Spleen (tissue), 7 donors: ENCODE data around the gene AP1S1.

Experiments used
- POLR2AphosphoS5 ChIP-seq, 3 donors: sonication (generic); formaldehyde crosslinking; IDR thresholded peaks; one replicate each; pipeline ENCODE4 v1.5.1; 2017; ENCODE audit warnings: antibody characterized with exemption in 3 of 3
- TF ChIP-seq, protein P1 (sequence below), 11 experiments: fragments of 200-600 bp in 7 of 11; fragments of 450-650 bp in 4 of 11; sonication (generic) in 4 of 11; IDR thresholded peaks in 8 of 11; conservative IDR thresholded peaks in 3 of 11; 1 replicate in 7 of 11; 2 replicates in 4 of 11; pipeline versions ENCODE4 v1.4.0 to v1.8.0; 2016 to 2021; ENCODE audit warnings: antibody characterized with exemption in 11 of 11, inconsistent platforms in 4 of 11, mild to moderate bottlenecking in 1 of 11
- donor health status: DM: no; HTN: no; CAD: no; lungs with moderate emphysema.
- donor health status: DM: no; HTN: no; CAD: no.
- donor health status: DM: no; HTN: no; CAD: no.

DNA sequence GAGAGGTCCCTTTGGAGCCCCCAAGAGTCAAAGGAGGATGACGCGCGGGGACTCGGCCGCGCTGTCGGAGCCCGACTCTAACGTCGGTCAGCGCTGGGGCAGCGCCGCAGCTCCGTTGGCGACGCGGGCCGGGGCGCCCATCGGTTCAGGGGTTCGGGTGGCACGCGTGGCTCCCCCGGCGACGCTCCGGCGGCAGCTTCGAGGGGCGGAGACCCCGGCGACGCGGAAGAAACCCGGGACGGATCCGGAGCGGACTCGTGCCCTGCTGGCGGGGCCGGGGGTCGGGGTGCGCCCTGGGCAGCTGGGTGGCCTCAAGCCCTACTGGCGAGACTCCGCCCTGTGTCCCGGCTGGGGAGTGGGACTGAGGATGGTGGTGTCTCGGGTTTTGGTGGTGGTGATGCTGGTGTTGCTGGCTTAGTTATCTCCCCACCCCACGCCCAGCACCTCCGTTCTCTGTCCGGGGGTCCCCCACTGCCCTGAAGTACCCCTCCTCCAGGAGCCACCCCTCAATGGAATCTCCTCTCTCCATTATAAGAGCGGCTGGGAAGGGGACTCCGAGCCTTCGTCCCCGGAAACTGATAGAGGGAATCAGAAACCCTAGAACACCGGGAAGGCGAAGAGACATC is 26.0 kb downstream of the AP1S1 start, which contains the start of gene NAT16:
- TF ChIP-seq POLR2AphosphoS5 (IDR thresholded peaks at IDR 0.05) = no peak
- TF ChIP-seq, protein P1, sequence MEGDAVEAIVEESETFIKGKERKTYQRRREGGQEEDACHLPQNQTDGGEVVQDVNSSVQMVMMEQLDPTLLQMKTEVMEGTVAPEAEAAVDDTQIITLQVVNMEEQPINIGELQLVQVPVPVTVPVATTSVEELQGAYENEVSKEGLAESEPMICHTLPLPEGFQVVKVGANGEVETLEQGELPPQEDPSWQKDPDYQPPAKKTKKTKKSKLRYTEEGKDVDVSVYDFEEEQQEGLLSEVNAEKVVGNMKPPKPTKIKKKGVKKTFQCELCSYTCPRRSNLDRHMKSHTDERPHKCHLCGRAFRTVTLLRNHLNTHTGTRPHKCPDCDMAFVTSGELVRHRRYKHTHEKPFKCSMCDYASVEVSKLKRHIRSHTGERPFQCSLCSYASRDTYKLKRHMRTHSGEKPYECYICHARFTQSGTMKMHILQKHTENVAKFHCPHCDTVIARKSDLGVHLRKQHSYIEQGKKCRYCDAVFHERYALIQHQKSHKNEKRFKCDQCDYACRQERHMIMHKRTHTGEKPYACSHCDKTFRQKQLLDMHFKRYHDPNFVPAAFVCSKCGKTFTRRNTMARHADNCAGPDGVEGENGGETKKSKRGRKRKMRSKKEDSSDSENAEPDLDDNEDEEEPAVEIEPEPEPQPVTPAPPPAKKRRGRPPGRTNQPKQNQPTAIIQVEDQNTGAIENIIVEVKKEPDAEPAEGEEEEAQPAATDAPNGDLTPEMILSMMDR (IDR thresholded peaks at IDR 0.05 in 8 of 11, conservative IDR thresholded peaks at IDR 0.05 in 3 of 11) = no peak
